Esophagus squamous epithelium (tissue), 5 donors: Measurements from ENCODE around the gene COX7A1. TPM values are rescaled to one million over a fixed set of nuclear protein-coding genes. Genes with fewer than 3 reads are reported as not detected.
"Not testable (repeated sequence)": the region's sequence is repeated elsewhere in the genome, so short reads cannot be mapped to it uniquely, and the experiment has no call there.

ENCODE experiments used
- DNase-seq: peaks from one replicate; lab custom pipeline; 2025; lab: John Stamatoyannopoulos, UW
- H3K27ac ChIP-seq, 4 donors: fragments of 200-600 bp; sonication (generic); one replicate each; pipeline ENCODE4 v1.5.1; 2016 to 2019; ENCODE audit warnings: mild to moderate bottlenecking in 1 of 4
- H3K27me3 ChIP-seq, 4 donors: fragments of 200-600 bp; sonication (generic); 1 replicate in 3 of 4; 2 replicates in 1 of 4; pipeline versions ENCODE4 v1.5.1 to v1.6.0; 2017 to 2021; ENCODE audit warnings: antibody characterized with exemption in 1 of 4
- H3K36me3 ChIP-seq, 3 donors: fragments of 200-600 bp; sonication (generic); one replicate each; pipeline ENCODE4 v1.5.1; 2016 to 2019
- H3K4me1 ChIP-seq, 3 donors: fragments of 200-600 bp; sonication (generic); one replicate each; pipeline ENCODE4 v1.5.1; 2017 to 2019
- H3K4me3 ChIP-seq, 4 donors: fragments of 200-600 bp; sonication (generic); 1 replicate in 3 of 4; 2 replicates in 1 of 4; pipeline ENCODE4 v1.5.1; 2016 to 2019; ENCODE audit warnings: mild to moderate bottlenecking in 2 of 4, moderate library complexity in 1 of 4
- H3K9me3 ChIP-seq, 3 donors: fragments of 200-600 bp; sonication (generic); one replicate each; pipeline ENCODE4 v1.5.1; 2016 to 2019
- CTCF ChIP-seq, 6 experiments: fragments of 450-650 bp in 4 of 6; fragments of 200-600 bp in 2 of 6; sonication (generic) in 2 of 6; IDR thresholded peaks; one replicate each; pipeline ENCODE4 v1.5.1; 2016 to 2019; ENCODE audit warnings: antibody characterized with exemption in 6 of 6, mild to moderate bottlenecking in 4 of 6, moderate library complexity in 4 of 6
- POLR2A ChIP-seq, 4 donors: fragments of 450-650 bp; IDR thresholded peaks; one replicate each; pipeline ENCODE4 v1.6.1; 2017; ENCODE audit warnings: antibody characterized with exemption in 4 of 4, mild to moderate bottlenecking in 4 of 4, moderate library complexity in 3 of 4
- WGBS, 2 donors: methylation state at CpG; one replicate each; pipeline ENCODE4 v1.1.5; 2018; 5-methylcytosine and 5-hydroxymethylcytosine counted together
- intact Hi-C: fragments of 100-400 bp; cut with DNase I; formaldehyde crosslinking; loops from one replicate; pipeline ENCODE4 v1.15.0; 2022
- total RNA-seq, 4 donors: library from RNA; depleted of rRNA; stranded (reverse); fragments of >200 nt; gene quantifications; one replicate each; pipeline ENCODE4 v1.1.0, GENCODE V29; 2016
- donor health status: DM: yes; HTN: yes; CAD: no.

COX7A1 gene
- total RNA-seq, 4 donors from 2014 or later = 2.0 to 15.8 (median 3.1) TPM

GRCh38 chr19:36183245-36183628 lies 31.0 kb upstream of the COX7A1 start:
- DNase-seq = no peak
- no peak overlapping the region for H3K4me3 ChIP-seq
- H3K27ac ChIP-seq = no peak overlapping the region
- intact Hi-C loops = no loop called here
- H3K36me3 ChIP-seq = peaks cover 0 to 15% (median 5%) of the 10 kb centered on the region in 3 donors
- no peak for TF ChIP-seq POLR2A (IDR thresholded peaks at IDR 0.05)
- no peak for TF ChIP-seq CTCF (IDR thresholded peaks at IDR 0.05)
- H3K9me3 ChIP-seq = no peaks in the 10 kb centered on the region
- WGBS, 2 donors = 83 to 86% methylated on average over 10 of the region's 10 CpGs
- peaks cover 0 to 9% (median 0%) of the 10 kb centered on the region in 3 donors for H3K4me1 ChIP-seq
- no peaks in the 10 kb centered on the region for H3K27me3 ChIP-seq

- Histone ChIP-seq H3K4me1 (peaks cover 0 to 9% (median 0%) of the 10 kb centered on the region in 3 donors), H3K27me3 (no peaks in the 10 kb centered on the region), H3K36me3 (peaks cover 0 to 15% (median 5%) of the 10 kb centered on the region in 3 donors), H3K9me3 (no peaks in the 10 kb centered on the region), H3K27ac (no peak overlapping the region), H3K4me3 (no peak overlapping the region)
- DNase-seq = no peak
- intact Hi-C loops = no loop called here
- TF ChIP-seq CTCF (IDR thresholded peaks at IDR 0.05) (no peak), POLR2A (IDR thresholded peaks at IDR 0.05) (no peak)
- WGBS, 2 donors = 71 to 81% methylated on average over 17 of the region's 17 CpGs
Measured at GRCh38 chr19:36182612-36183244, 30.5 kb upstream of the COX7A1 start.

- 49 to 73% methylated on average over 2 of the region's 2 CpGs for WGBS, 2 donors
Measured at GRCh38 chr19:36179077-36179476, 26.8 kb upstream of the COX7A1 start.

GRCh38 chr19:36173846-36174245 lies 21.6 kb upstream of the COX7A1 start:
- not testable (repeated sequence) for H3K9me3 ChIP-seq, H3K27ac ChIP-seq, H3K27me3 ChIP-seq, H3K36me3 ChIP-seq, H3K4me3 ChIP-seq, DNase-seq
- H3K4me1 ChIP-seq = peaks cover 10 to 22% (median 12%) of the 10 kb centered on the region in 3 donors
- intact Hi-C loops = loop anchor here (5.0 kb wide), 1 partner anchor 52 kb away; no protein-coding TSS in a partner anchor
- WGBS, 2 donors = 77 to 80% methylated on average over 7 to 8 of the region's 8 CpGs

More at GRCh38 chr19:36179077-36179476, 26.8 kb upstream of the COX7A1 start:
- H3K27me3 ChIP-seq, H3K9me3 ChIP-seq, H3K4me3 ChIP-seq, DNase-seq, H3K27ac ChIP-seq, intact Hi-C loops, H3K4me1 ChIP-seq: not testable (repeated sequence)
- H3K36me3 ChIP-seq = peaks cover 0 to 15% (median 5%) of the 10 kb centered on the region in 3 donors

DNA sequence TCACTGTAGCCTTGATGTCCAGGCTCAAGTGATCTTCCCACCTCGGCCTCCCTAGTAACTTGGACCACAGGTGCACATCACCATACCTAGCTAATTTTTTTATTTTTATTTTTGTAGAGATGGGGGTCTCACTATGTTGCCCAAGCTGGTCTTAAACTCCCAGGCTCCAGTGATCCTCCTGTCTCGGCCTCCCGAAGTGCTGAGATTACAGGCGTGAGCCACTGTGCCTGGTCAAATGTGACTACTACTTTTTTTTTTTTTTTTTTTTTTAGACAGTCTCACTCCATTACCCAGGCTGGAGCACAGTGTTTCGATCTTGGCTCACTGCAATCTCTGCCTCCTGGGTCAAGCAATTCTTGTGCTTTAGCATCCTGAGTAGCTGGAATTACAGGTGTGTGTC lies 20.6 kb upstream of the COX7A1 start:
- TF ChIP-seq CTCF (IDR thresholded peaks at IDR 0.05) = no peak
- no peak for TF ChIP-seq POLR2A (IDR thresholded peaks at IDR 0.05)
- WGBS, 2 donors = 88% methylated on average over 5 of the region's 5 CpGs
- no peak for DNase-seq
- H3K36me3 ChIP-seq = no peaks in the 10 kb centered on the region
- intact Hi-C loops = loop anchor here (5.0 kb wide), 1 partner anchor 51 kb away; no protein-coding TSS in a partner anchor
- no peaks in the 10 kb centered on the region for H3K27me3 ChIP-seq
- no peaks in the 10 kb centered on the region for H3K9me3 ChIP-seq
- H3K4me3 ChIP-seq = no peak overlapping the region
- peaks cover 10 to 26% (median 15%) of the 10 kb centered on the region in 3 donors for H3K4me1 ChIP-seq
- no peak overlapping the region for H3K27ac ChIP-seq

- intact Hi-C loops = no loop called here
Measured at GRCh38 chr19:36169084-36169760, 17.0 kb upstream of the COX7A1 start.

More at GRCh38 chr19:36169084-36169760, 17.0 kb upstream of the COX7A1 start:
- Histone ChIP-seq H3K27ac (peak overlapping the region; percentile 38 to 85 (median 76)), H3K36me3 (peaks cover 0 to 29% (median 0%) of the 10 kb centered on the region in 3 donors), H3K9me3 (no peaks in the 10 kb centered on the region), H3K4me1 (peaks cover 10 to 32% (median 15%) of the 10 kb centered on the region in 3 donors), H3K4me3 (no peak overlapping the region), H3K27me3 (no peaks in the 10 kb centered on the region)
- TF ChIP-seq CTCF (IDR thresholded peaks at IDR 0.05) = no peak
- no peak for TF ChIP-seq POLR2A (IDR thresholded peaks at IDR 0.05)
- 22 to 44% methylated on average over 9 of the region's 9 CpGs for WGBS, 2 donors
- no peak for DNase-seq
